Calu3 (cell line): ENCODE results near the gene ARHGEF11. TPM values are rescaled to one million over a fixed set of nuclear protein-coding genes. Genes with fewer than 3 reads are reported as not detected.
A peak's percentile ranks its signal among the peaks of the same experiment; 100 is the strongest.

Source experiments
- BruUV-seq: library from RNA; stranded (reverse); fragments of 400-500 nt; replicated peaks from 2 replicates; lab custom pipeline; 2021; lab: Mats Ljungman, UMichigan
- CTCF ChIA-PET: fragments of 300-600 bp; sonication (Branson Sonifier 250); formaldehyde crosslinking; loops from one replicate; lab custom pipeline; 2022; ENCODE audit warnings: antibody characterized with exemption; lab: Charles Lee
- DNase-seq: peaks from one replicate; pipeline ENCODE4 v3.0.0; 2022
- H3K27ac Mint-ChIP-seq: one replicate; pipeline ENCODE4 v1.8.0; 2022; ENCODE audit warnings: mixed read lengths; ENCODE audit not compliant: unreplicated experiment
- H3K27me3 Mint-ChIP-seq: one replicate; pipeline ENCODE4 v1.8.0; 2022; ENCODE audit warnings: mixed read lengths; ENCODE audit not compliant: unreplicated experiment
- H3K36me3 Mint-ChIP-seq: one replicate; pipeline ENCODE4 v1.8.0; 2022; ENCODE audit warnings: mild to moderate bottlenecking, moderate library complexity, mixed read lengths; ENCODE audit not compliant: insufficient read depth, unreplicated experiment
- H3K4me1 Mint-ChIP-seq: one replicate; pipeline ENCODE4 v1.8.0; 2022; ENCODE audit warnings: mild to moderate bottlenecking, low read depth, mixed read lengths; ENCODE audit not compliant: unreplicated experiment
- H3K4me3 Mint-ChIP-seq: one replicate; pipeline ENCODE4 v1.8.0; 2022; ENCODE audit warnings: mild to moderate bottlenecking, low read depth, moderate library complexity, mixed read lengths; ENCODE audit not compliant: unreplicated experiment
- H3K9me3 Mint-ChIP-seq: one replicate; pipeline ENCODE4 v1.8.0; 2022; ENCODE audit warnings: low read depth, mixed read lengths; ENCODE audit not compliant: unreplicated experiment
- intact Hi-C: fragments of 100-400 bp; cut with micrococcal nuclease; formaldehyde crosslinking; loops from one replicate; pipeline ENCODE4 v1.10.0; 2022; ENCODE audit not compliant: unreplicated experiment
- total RNA-seq: library from RNA; stranded (reverse); gene quantifications from 2 replicates; pipeline ENCODE4 v1.2.3, GENCODE V29; 2022
- TF ChIP-seq, protein P1 (sequence below): fragments of 200-600 bp; IDR thresholded peaks from one replicate; pipeline ENCODE4 v1.8.0; 2022; ENCODE audit warnings: antibody characterized with exemption; ENCODE audit not compliant: unreplicated experiment

ARHGEF11 gene
- total RNA-seq, 1 experiment from 2014 or later = 44.1 TPM

- DNase-seq = peak; percentile 59
- H3K36me3 Mint-ChIP-seq = peaks cover 7% of the 10 kb centered on the region
- CTCF ChIA-PET = interaction anchor here (0.7 to 1.5 kb wide), 4 partner anchors 16 to 34 kb away, joined by 3 to 13 read pairs (median 8); no protein-coding TSS in a partner anchor
- H3K4me1 Mint-ChIP-seq = peaks cover 7% of the 10 kb centered on the region
- TF ChIP-seq, protein P1, sequence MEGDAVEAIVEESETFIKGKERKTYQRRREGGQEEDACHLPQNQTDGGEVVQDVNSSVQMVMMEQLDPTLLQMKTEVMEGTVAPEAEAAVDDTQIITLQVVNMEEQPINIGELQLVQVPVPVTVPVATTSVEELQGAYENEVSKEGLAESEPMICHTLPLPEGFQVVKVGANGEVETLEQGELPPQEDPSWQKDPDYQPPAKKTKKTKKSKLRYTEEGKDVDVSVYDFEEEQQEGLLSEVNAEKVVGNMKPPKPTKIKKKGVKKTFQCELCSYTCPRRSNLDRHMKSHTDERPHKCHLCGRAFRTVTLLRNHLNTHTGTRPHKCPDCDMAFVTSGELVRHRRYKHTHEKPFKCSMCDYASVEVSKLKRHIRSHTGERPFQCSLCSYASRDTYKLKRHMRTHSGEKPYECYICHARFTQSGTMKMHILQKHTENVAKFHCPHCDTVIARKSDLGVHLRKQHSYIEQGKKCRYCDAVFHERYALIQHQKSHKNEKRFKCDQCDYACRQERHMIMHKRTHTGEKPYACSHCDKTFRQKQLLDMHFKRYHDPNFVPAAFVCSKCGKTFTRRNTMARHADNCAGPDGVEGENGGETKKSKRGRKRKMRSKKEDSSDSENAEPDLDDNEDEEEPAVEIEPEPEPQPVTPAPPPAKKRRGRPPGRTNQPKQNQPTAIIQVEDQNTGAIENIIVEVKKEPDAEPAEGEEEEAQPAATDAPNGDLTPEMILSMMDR = no peak
- no TSS peak for BruUV-seq
- H3K9me3 Mint-ChIP-seq = no peaks in the 10 kb centered on the region
- no peak overlapping the region for H3K4me3 Mint-ChIP-seq
- H3K27me3 Mint-ChIP-seq = peaks cover 99% of the 10 kb centered on the region
- H3K27ac Mint-ChIP-seq = no peak overlapping the region
- intact Hi-C loops = no loop called here
These were observed 119.4 kb downstream of the ARHGEF11 start for GRCh38 chr1:156926175-156926574.

DNA sequence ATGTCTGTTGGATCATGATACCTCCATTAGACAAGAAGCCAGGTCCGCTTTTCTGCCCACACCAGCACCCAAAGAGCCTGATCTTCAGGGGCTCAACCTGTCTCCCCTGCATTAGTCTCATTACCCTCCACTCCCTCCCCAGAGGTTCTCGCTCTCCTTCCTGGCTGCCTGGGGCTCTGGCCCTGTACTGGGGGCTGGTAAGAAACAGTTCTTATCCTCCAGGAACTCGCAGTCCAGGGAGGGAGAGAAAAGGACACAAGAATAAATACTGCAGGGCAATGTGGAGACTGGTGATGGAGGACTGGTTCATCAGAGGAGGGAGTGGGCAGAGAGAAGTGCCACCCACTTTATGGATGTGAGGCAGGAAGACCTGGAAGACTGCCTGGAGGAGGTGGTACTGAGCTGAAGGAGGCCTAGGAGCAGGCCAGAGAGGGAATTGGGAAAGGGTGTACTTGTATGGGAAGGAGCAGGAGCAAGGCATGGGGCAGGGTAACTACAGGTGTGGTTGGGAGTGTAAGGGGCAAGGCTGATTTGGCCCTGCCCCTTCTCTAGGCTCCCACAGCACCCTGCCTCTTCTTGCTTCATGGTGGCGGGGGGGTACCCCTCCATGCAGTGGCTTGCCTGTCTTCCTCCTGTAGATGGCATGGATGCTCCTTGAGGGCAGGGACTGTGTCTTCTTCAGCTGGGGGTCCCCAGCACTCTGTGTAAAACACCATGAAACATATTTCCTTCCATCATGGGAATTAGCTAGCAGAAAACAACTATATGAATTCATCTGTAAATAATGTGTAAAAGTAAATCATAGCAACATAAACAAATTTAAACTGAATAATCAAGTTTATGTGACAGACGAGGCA lies 120.2 kb downstream of the ARHGEF11 start:
- TF ChIP-seq, protein P1 = no peak
- intact Hi-C loops = no loop called here
- no peak overlapping the region for H3K27ac Mint-ChIP-seq
- no TSS peak for BruUV-seq
- peaks cover 99% of the 10 kb centered on the region for H3K27me3 Mint-ChIP-seq
- H3K9me3 Mint-ChIP-seq = no peaks in the 10 kb centered on the region
- H3K36me3 Mint-ChIP-seq = no peaks in the 10 kb centered on the region
- no peak for DNase-seq
- CTCF ChIA-PET = interaction anchor here (0.7 to 1.5 kb wide), 3 partner anchors 15 to 33 kb away, joined by 3 to 13 read pairs (median 4); no protein-coding TSS in a partner anchor
- peaks cover 7% of the 10 kb centered on the region for H3K4me1 Mint-ChIP-seq
- no peak overlapping the region for H3K4me3 Mint-ChIP-seq

DNA sequence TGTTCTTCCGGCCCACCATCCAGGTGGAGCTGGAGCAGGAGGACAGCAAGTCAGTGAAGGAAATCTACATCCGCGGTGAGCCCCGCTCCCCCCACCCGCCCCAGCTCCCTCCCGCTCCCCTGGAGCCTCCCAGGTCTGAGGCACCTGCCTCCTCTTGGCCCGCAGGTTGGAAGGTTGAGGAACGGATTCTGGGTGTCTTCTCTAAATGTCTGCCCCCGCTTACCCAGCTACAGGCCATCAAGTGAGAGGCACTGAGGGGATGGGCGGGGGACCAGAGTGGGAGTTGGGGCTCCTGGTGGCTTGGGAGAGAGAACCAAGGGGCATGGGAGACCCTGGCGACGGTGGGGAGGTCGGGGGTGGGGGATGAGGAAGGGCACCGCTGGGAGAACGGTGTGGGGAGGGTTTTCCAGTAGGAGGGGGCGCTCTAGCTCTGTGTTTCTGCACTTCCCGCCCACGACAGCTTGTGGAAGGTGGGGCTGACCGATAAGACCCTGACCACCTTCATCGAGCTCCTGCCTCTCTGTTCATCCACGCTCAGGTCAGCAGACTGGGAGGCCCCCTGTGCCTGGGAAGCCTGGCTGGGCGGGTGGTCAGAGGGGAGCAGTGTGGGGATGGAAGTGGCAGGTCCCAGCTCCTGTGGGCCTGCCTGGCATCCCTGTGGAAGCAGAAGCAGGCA lies 120.9 kb downstream of the ARHGEF11 start:
- H3K9me3 Mint-ChIP-seq = no peaks in the 10 kb centered on the region
- no peaks in the 10 kb centered on the region for H3K36me3 Mint-ChIP-seq
- CTCF ChIA-PET = no interaction called here
- no peak for DNase-seq
- no peak overlapping the region for H3K4me3 Mint-ChIP-seq
- TF ChIP-seq, protein P1 = no peak
- H3K4me1 Mint-ChIP-seq = peaks cover 7% of the 10 kb centered on the region
- H3K27me3 Mint-ChIP-seq = peaks cover 98% of the 10 kb centered on the region
- no peak overlapping the region for H3K27ac Mint-ChIP-seq
- intact Hi-C loops = no loop called here
- BruUV-seq = no TSS peak

- BruUV-seq = no TSS peak
- intact Hi-C loops = no loop called here
- H3K4me1 Mint-ChIP-seq = peaks cover 7% of the 10 kb centered on the region
- CTCF ChIA-PET = interaction anchor here (0.8 kb wide), 1 partner anchor 34 kb away, joined by 3 read pairs; no protein-coding TSS in a partner anchor
- H3K4me3 Mint-ChIP-seq = no peak overlapping the region
- H3K27me3 Mint-ChIP-seq = peaks cover 97% of the 10 kb centered on the region
- H3K36me3 Mint-ChIP-seq = no peaks in the 10 kb centered on the region
- H3K9me3 Mint-ChIP-seq = no peaks in the 10 kb centered on the region
- TF ChIP-seq, protein P1 = no peak
- H3K27ac Mint-ChIP-seq = no peak overlapping the region
- no peak for DNase-seq
These were observed 121.7 kb downstream of the ARHGEF11 start for GRCh38 chr1:156923670-156924477.
